IPS-20b (cell line): Measurements from ENCODE around the gene PODNL1.
A peak's percentile ranks its signal among the peaks of the same experiment; 100 is the strongest.
"Not testable (repeated sequence)": the region's sequence is repeated elsewhere in the genome, so short reads cannot be mapped to it uniquely, and the experiment has no call there.

ENCODE experiments used
- H3K27ac ChIP-seq: one replicate; pipeline ENCODE4 v1.5.1; 2013; ENCODE audit warnings: low read length
- H3K27me3 ChIP-seq: 2 replicates; pipeline ENCODE4 v1.6.1; 2013; ENCODE audit warnings: mild to moderate bottlenecking, low read length, inconsistent platforms; ENCODE audit not compliant: insufficient read depth
- H3K36me3 ChIP-seq: 2 replicates; pipeline ENCODE4 v1.6.1; 2013; ENCODE audit warnings: low read depth, mild to moderate bottlenecking, inconsistent platforms, low read length, moderate library complexity; ENCODE audit not compliant: insufficient read depth
- H3K4me1 ChIP-seq: 2 replicates; pipeline ENCODE4 v1.6.1; 2013; ENCODE audit warnings: mild to moderate bottlenecking, control low read depth, inconsistent platforms, low read length, moderate library complexity; ENCODE audit not compliant: insufficient read depth
- H3K4me3 ChIP-seq: 2 replicates; pipeline ENCODE4 v1.5.1; 2013; ENCODE audit warnings: mild to moderate bottlenecking, low read length, inconsistent platforms
- H3K9ac ChIP-seq: 2 replicates; pipeline ENCODE4 v1.6.1; 2013; ENCODE audit warnings: low read depth, mild to moderate bottlenecking, inconsistent platforms, low read length, moderate library complexity
- H3K9me3 ChIP-seq: 2 replicates; pipeline ENCODE4 v1.6.1; 2013; ENCODE audit warnings: mild to moderate bottlenecking, low read depth, low read length, inconsistent platforms; ENCODE audit not compliant: insufficient read depth

The PODNL1 gene

DNA sequence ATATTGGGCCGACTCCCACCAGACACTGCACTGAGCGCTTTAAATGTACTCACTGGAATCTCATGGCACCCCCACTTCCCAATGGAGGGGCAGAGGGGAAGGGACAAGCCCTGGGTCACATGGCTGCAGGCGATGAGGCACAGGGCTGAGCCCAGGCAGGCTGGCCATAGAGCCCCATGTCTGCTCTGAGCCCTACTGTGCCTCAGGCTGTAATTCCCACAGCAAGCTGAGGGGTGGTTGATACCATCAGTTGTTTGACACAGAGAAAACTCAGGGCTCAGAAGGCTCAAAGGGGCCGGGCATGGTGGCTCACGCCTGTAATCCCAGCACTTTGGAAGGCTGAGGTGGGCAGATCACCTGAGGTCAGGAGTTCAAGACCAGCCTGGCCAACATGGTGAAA is 42.8 kb upstream of the PODNL1 start:
- H3K9me3 ChIP-seq: no peaks in the 10 kb centered on the region
- 0 out of 2 replicates have a peak, but pooled peaks cover 3% of the 10 kb centered on the region for H3K36me3 ChIP-seq
- H3K27ac ChIP-seq: no peak overlapping the region
- H3K4me3 ChIP-seq: no peak overlapping the region
- H3K4me1 ChIP-seq: peaks cover 16% of the 10 kb centered on the region
- H3K9ac ChIP-seq: no peak overlapping the region
- H3K27me3 ChIP-seq: no peaks in the 10 kb centered on the region

DNA sequence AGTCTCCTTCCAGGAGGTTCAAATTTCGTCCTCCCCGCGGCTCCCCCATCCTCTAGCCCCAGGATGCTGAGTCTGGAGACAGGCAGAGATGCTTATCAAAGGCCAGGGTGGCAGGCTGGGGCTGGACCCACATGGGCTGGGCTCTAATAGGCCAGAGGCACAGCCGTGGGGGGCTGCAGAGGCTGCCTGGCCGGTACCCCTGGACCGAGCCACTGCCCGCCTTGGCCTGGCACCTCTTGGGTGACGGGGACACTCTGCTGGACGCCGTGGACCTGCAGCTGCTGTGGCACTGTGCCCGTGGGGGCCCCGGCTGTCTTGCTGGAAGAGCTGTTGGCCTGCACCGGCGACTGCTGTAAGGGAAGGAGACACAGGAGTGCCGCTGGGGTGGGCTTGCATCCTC is 42.1 kb upstream of the PODNL1 start:
- H3K27ac ChIP-seq: no peak overlapping the region
- H3K9me3 ChIP-seq: no peaks in the 10 kb centered on the region
- peaks cover 9% of the 10 kb centered on the region for H3K4me1 ChIP-seq
- no peak overlapping the region for H3K9ac ChIP-seq
- H3K27me3 ChIP-seq: no peaks in the 10 kb centered on the region
- H3K36me3 ChIP-seq: 0 out of 2 replicates have a peak, but pooled peaks cover 3% of the 10 kb centered on the region
- no peak overlapping the region for H3K4me3 ChIP-seq

DNA sequence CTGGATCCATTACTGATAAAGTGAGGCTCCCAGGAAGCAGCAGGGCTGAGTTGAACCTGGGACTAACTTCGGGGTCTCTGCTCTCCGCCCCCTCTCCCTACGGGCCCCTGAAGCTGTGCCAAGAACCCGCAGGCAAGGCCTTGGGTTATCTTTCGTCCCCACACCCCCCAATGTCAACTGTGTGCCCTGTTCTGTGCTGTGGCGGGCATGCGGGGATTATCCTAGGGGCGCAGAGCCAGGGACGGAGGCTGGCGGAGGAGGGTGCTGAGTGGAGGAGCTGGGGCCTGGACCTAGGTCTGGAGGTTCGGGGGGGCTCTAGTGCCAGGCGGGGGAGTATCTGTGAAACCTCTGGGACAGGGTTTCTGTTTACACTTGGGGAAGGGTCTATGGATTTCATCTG is 41.5 kb upstream of the PODNL1 start:
- H3K4me1 ChIP-seq: peaks cover 8% of the 10 kb centered on the region; the same call in 1 of the 2 replicates
- H3K4me3 ChIP-seq: peak overlapping the region; percentile 62; the same call in 1 of the 2 replicates
- H3K36me3 ChIP-seq: 0 out of 2 replicates have a peak, but pooled peaks cover 3% of the 10 kb centered on the region
- H3K9me3 ChIP-seq: no peaks in the 10 kb centered on the region
- H3K9ac ChIP-seq: peak overlapping the region; percentile 74; the same call in 1 of the 2 replicates
- H3K27ac ChIP-seq: no peak overlapping the region
- no peaks in the 10 kb centered on the region for H3K27me3 ChIP-seq

DNA sequence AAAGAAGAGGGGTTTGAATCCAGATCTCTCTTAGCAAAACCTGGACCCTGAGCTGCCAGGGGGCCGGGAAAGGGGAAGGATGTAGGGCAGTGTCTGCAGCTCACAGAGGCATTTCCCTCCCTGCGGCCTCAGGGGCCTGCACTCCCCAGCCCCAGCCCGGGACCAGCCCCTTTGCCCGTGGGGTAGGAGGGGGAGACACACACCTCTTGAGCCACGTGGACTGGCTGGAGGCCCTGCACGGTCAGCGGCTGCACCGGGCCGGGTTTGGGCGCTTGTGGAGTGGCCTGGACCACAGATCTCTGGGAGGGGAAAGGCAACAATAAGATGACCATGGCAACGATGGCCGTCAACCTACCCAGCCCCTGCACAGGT is 41.0 kb upstream of the PODNL1 start:
- Histone ChIP-seq H3K27me3 (no peaks in the 10 kb centered on the region), H3K4me1 (peaks cover 8% of the 10 kb centered on the region; the same call in 1 of the 2 replicates), H3K36me3 (0 out of 2 replicates have a peak, but pooled peaks cover 3% of the 10 kb centered on the region), H3K9me3 (no peaks in the 10 kb centered on the region), H3K4me3 (peak overlapping the region; percentile 62), H3K9ac (peak overlapping the region; percentile 74; the same call in 1 of the 2 replicates), H3K27ac (no peak overlapping the region)

DNA sequence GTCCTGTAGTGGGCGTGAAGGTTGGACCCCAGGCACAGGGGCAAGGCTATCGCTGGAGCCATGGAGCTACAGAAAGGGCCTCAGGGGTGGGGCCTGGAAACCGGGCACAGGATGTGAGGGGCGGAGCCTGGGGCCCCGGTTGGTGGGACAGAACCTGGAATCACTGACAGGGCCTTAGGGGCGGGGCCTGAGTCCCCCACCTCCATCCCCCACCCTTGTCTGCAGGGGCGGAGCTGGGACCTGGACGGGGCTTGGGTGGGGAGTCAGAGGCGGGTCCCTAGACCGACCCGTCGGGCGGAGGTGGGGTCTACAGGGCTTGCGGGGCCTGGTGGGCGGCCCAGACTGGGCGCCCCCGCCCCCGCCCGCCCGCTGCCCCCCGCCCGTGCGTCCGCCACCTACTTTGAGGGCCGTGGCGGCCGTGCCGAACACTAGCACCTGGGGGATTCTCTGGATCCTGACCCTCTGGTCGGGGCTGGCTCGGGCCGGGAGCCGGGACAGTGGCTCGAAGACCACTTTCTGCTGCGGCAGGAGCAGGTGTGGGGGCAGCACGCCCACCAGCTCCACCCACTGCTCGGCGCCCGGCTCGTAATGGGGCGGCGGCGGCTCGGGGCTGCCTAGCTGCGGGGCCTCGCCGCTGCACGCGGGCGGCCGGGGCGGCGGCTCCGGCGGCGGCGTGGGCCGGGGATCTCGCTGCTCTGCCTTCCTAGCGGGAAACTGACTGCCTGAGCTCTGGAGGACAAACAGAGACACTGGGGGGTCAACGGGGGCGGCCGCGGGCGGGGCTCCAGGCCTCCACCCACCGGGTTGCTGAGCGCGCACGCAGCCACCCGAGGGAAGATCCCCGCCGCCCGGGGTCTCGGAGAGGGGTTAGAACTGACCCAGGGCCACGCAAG is 40.4 kb upstream of the PODNL1 start:
- H3K36me3 ChIP-seq: 0 out of 2 replicates have a peak, but pooled peaks cover 3% of the 10 kb centered on the region
- H3K27me3 ChIP-seq: no peaks in the 10 kb centered on the region
- H3K27ac ChIP-seq: peak overlapping the region; percentile 49
- peak overlapping the region; percentile 62 for H3K4me3 ChIP-seq
- peaks cover 8% of the 10 kb centered on the region; the same call in 1 of the 2 replicates for H3K4me1 ChIP-seq
- H3K9me3 ChIP-seq: no peaks in the 10 kb centered on the region
- peak overlapping the region; percentile 74; the same call in 1 of the 2 replicates for H3K9ac ChIP-seq

DNA sequence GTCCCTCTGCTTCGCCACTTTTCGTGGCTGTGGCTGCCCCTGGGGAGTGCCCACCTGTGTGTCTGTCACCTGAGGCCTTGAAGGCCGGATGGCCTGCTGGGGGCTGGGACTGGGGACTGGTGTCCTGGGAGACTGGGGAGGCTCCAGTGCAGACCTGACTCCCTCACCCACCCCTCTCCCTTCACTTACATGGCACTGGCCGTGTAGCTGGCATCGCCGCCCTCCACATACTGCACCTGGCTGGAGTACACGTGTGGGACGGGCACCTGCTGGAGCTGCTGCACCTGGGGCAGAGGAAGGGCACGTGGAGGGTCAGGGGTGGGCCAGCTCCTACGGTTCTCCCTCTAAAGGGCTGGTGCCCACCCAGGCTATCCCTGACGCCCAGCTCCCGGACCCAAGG is 39.6 kb upstream of the PODNL1 start:
- Histone ChIP-seq H3K4me3 (peak overlapping the region; percentile 34; the same call in 1 of the 2 replicates), H3K36me3 (0 out of 2 replicates have a peak, but pooled peaks cover 3% of the 10 kb centered on the region), H3K9me3 (no peaks in the 10 kb centered on the region), H3K27ac (peak overlapping the region; percentile 49), H3K4me1 (peaks cover 8% of the 10 kb centered on the region; the same call in 1 of the 2 replicates), H3K9ac (peak overlapping the region; percentile 41; the same call in 1 of the 2 replicates), H3K27me3 (no peaks in the 10 kb centered on the region)

DNA sequence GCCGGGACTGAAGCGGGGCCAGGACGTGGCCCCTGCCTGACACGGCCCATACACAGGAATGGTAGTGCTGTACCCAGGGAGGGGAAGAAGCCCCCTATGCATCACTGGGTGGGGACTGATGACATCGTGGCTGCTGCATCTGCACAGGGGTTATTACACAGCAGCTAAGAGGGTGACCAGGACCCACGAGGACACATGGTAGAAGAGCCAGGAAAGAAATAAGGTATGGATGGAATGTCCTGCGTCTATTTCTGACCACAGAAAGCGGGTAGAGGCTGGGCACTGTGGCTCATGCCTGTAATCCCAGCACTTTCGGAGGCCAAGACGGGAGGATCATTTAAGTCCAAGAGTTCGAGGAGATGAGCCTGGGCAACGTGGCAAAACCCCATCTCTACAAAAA is 38.2 kb upstream of the PODNL1 start:
- Histone ChIP-seq H3K27ac (no peak overlapping the region), H3K4me3 (no peak overlapping the region), H3K4me1 (peaks cover 8% of the 10 kb centered on the region; the same call in 1 of the 2 replicates), H3K27me3 (no peaks in the 10 kb centered on the region), H3K36me3 (0 out of 2 replicates have a peak, but pooled peaks cover 3% of the 10 kb centered on the region), H3K9ac (no peak overlapping the region), H3K9me3 (no peaks in the 10 kb centered on the region)

DNA sequence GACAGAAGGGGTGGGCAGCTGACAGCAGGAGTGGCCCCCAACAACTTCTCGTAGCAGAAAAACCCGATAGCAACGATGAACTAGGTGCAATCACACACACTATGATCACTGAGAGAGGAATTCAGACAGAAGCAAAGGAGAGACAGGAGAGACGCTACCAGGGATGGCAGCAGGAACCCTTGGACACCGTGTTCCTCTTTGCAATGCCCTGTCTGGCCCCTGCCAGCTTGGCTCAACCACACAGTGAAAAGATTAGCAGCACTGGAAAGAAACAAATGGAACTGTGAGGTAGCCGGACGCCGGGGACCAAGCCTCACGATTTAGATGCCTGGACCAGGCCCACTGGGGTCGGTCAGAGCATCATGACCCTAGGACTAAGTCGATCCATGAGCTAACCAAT is 37.7 kb upstream of the PODNL1 start:
- peaks cover 8% of the 10 kb centered on the region; the same call in 1 of the 2 replicates for H3K4me1 ChIP-seq
- H3K27me3 ChIP-seq: no peaks in the 10 kb centered on the region
- no peak overlapping the region for H3K4me3 ChIP-seq
- no peaks in the 10 kb centered on the region for H3K9me3 ChIP-seq
- 0 out of 2 replicates have a peak, but pooled peaks cover 3% of the 10 kb centered on the region for H3K36me3 ChIP-seq
- H3K27ac ChIP-seq: no peak overlapping the region
- H3K9ac ChIP-seq: no peak overlapping the region

DNA sequence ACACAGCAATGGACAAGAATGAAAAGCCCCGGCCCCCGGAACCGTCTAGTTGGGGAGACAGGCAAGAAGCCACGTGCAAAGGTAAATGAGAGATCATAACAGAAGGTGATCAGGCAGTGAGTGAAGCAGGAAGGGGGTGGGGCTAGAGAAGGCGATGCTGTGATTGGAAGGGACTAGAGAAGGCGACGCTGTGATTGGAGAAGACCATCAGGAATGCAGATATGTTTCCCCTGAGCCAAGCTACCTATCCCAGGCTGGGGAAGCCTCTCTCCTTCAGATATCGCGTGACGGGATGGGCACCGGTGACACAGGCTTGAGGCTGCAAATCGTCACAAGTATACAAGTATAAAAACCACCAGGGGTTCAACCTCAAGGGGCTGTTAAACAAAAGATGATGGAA is 35.9 kb upstream of the PODNL1 start:
- Histone ChIP-seq H3K9ac (peak overlapping the region; percentile 43; the same call in 1 of the 2 replicates), H3K27me3 (no peaks in the 10 kb centered on the region), H3K4me3 (no peak overlapping the region; the same call in 1 of the 2 replicates), H3K36me3 (peaks cover 14% of the 10 kb centered on the region), H3K4me1 (peaks cover 4% of the 10 kb centered on the region; the same call in 1 of the 2 replicates), H3K27ac (no peak overlapping the region), H3K9me3 (no peaks in the 10 kb centered on the region)

DNA sequence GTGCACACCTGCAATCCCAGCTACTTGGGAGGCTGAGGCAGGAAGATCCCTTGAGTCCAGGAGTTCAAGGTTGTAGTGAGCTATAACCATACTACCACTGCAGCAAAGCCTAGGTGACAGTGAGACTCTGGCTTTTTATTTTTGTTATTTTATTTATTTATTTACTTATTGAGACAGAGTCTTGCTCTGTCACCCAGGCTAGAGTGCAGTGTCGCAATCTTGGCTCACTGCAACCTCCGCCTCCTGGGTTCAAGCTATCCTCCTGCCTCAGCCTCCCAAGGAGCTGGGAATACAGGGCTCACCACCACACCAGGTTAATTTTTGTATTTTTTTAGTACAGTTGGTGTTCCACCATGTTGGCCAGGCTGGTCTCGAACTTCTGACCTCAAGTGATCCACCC is 35.3 kb upstream of the PODNL1 start:
- H3K4me3 ChIP-seq, H3K27ac ChIP-seq, H3K27me3 ChIP-seq, H3K9me3 ChIP-seq, H3K4me1 ChIP-seq: not testable (repeated sequence)
- Histone ChIP-seq H3K36me3 (peaks cover 17% of the 10 kb centered on the region), H3K9ac (peak overlapping the region; percentile 43; the same call in 1 of the 2 replicates)

DNA sequence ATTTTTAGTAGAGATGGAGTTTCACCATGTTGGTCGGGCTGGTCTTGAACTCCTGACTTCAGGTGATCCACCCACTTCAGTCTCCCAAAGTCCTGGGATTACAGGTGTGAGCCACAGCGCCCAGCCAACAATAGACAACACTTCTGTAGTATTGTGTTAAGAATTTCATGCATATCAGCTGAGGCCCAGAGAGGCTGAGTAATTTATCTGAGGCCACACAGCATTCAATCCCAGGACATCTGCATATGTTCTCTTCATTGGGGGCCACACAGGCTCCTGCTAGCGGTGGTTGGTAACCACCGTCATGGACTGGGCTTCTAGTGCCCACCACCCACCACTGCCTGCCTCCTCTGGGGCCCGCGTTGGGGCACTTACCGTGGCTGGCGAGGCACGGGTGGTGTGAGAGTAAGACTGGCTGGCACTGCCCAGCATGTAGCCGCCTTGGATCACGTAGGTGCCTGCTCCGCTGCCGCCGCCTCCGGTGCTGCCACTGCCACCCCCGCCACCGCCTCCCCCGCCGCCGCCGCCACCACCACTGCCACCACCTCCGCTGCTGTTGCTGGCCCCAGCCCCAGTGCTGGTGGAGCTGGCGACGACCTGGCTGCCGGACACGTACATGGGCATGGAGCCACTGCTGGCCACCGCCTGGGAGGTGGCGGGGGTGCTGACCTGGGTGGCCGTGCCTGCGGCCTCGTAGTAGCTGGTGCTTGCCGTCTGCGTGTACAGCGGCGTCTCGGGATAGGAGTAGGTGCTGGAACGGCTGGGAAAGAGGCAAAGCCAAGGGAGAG is 34.3 kb upstream of the PODNL1 start:
- Histone ChIP-seq H3K9me3 (no peaks in the 10 kb centered on the region), H3K27ac (no peak overlapping the region)

More for the DNA sequence above, 34.3 kb upstream of the PODNL1 start:
- Histone ChIP-seq H3K36me3 (peaks cover 20% of the 10 kb centered on the region), H3K4me3 (no peak overlapping the region), H3K27me3 (no peaks in the 10 kb centered on the region), H3K9ac (no peak overlapping the region), H3K4me1 (no peaks in the 10 kb centered on the region)
